NOMO-1 treated with DMSO at 0.1 percent for 48 hours (cell line): Measurements from ENCODE around the gene FOXO3.

Source experiments
- DNase-seq: peaks from one replicate; lab custom pipeline; 2025; ENCODE audit not compliant: unreplicated experiment; lab: John Stamatoyannopoulos, UW

FOXO3 gene

GRCh38 chr6:108594151-108594550 is 33.4 kb downstream of the FOXO3 start:
- DNase-seq: no peak

- DNase-seq: no peak
Measured at GRCh38 chr6:108594640-108595039, 33.9 kb downstream of the FOXO3 start.

GRCh38 chr6:108596956-108597355 is 36.2 kb downstream of the FOXO3 start:
- DNase-seq: peak; percentile 40

GRCh38 chr6:108597572-108598304 is 37.0 kb downstream of the FOXO3 start:
- DNase-seq: peak; percentile 49

- DNase-seq: peak; percentile 30
Measured at GRCh38 chr6:108598305-108598863, 37.7 kb downstream of the FOXO3 start.

- DNase-seq: no peak
Measured at GRCh38 chr6:108604156-108604555, 43.4 kb downstream of the FOXO3 start.

- DNase-seq: no peak
Measured at GRCh38 chr6:108606250-108606690, 45.6 kb downstream of the FOXO3 start.

GRCh38 chr6:108608453-108609275 is 47.9 kb downstream of the FOXO3 start:
- no peak for DNase-seq

- no peak for DNase-seq
Measured at GRCh38 chr6:108609276-108609769, 48.6 kb downstream of the FOXO3 start.

GRCh38 chr6:108610270-108610839 is 49.6 kb downstream of the FOXO3 start:
- no peak for DNase-seq

GRCh38 chr6:108610957-108611586 is 50.4 kb downstream of the FOXO3 start:
- DNase-seq: no peak

GRCh38 chr6:108612852-108613251 is 52.1 kb downstream of the FOXO3 start:
- no peak for DNase-seq

GRCh38 chr6:108616544-108616943 is 55.8 kb downstream of the FOXO3 start:
- DNase-seq: peak; percentile 54

GRCh38 chr6:108616973-108617372 is 56.3 kb downstream of the FOXO3 start:
- peak; percentile 66 for DNase-seq

GRCh38 chr6:108618623-108619152 is 58.0 kb downstream of the FOXO3 start:
- DNase-seq: no peak

- DNase-seq: no peak
Measured at GRCh38 chr6:108619431-108620197, 58.9 kb downstream of the FOXO3 start.

GRCh38 chr6:108621117-108621516 is 60.4 kb downstream of the FOXO3 start:
- no peak for DNase-seq

- peak; percentile 87 for DNase-seq
Measured at GRCh38 chr6:108622641-108623298, 62.1 kb downstream of the FOXO3 start.

GRCh38 chr6:108623995-108624394 is 63.3 kb downstream of the FOXO3 start:
- DNase-seq: no peak
